HG03565 (cell line): Measurements from ENCODE around the gene LYPD4.
A peak's percentile ranks its signal among the peaks of the same experiment; 100 is the strongest.

Source experiments
- ATAC-seq: cut with Tn5 transposase; IDR thresholded peaks from one replicate; pipeline ENCODE4 v1.9.1; 2021; ENCODE audit warnings: mild to moderate bottlenecking, moderate library complexity; ENCODE audit not compliant: unreplicated experiment

Gene LYPD4

GRCh38 chr19:41844601-41845000, at the start of gene LYPD4:
Gene LYPD4, minus strand, starts transcription at chr19:41844683. Its CDS starts 5,398 bp downstream, at chr19:41839285.
- ATAC-seq, result no peak

GRCh38 chr19:41893899-41894298, 49.4 kb upstream of the LYPD4 start:
- ATAC-seq, result no peak

- no peak for ATAC-seq
Observed at GRCh38 chr19:41892173-41892902, 47.9 kb upstream of the LYPD4 start.

- no peak for ATAC-seq
Observed at GRCh38 chr19:41890936-41891335, 46.5 kb upstream of the LYPD4 start.

GRCh38 chr19:41889896-41890295, 45.4 kb upstream of the LYPD4 start:
- no peak for ATAC-seq

- ATAC-seq, result no peak
Observed at GRCh38 chr19:41888926-41889325, 44.4 kb upstream of the LYPD4 start.

GRCh38 chr19:41887711-41888382, 43.4 kb upstream of the LYPD4 start:
- ATAC-seq, result no peak

- ATAC-seq, result no peak
Observed at GRCh38 chr19:41886761-41887710, 42.6 kb upstream of the LYPD4 start.

GRCh38 chr19:41883821-41884733, 39.6 kb upstream of the LYPD4 start:
- ATAC-seq, result peak; percentile 67

GRCh38 chr19:41883463-41883820, 39.0 kb upstream of the LYPD4 start:
- ATAC-seq, result no peak

- no peak for ATAC-seq
Observed at GRCh38 chr19:41882568-41883462, 38.3 kb upstream of the LYPD4 start, which contains the start of gene ARHGEF1. Gene ARHGEF1, plus strand, starts transcription at chr19:41883184. Its CDS starts 4,899 bp downstream, at chr19:41888083.

GRCh38 chr19:41880329-41880708, 35.8 kb upstream of the LYPD4 start:
- no peak for ATAC-seq

GRCh38 chr19:41879670-41880328, 35.3 kb upstream of the LYPD4 start:
- no peak for ATAC-seq

GRCh38 chr19:41879080-41879479, 34.6 kb upstream of the LYPD4 start:
- ATAC-seq, result no peak

- ATAC-seq, result no peak
Observed at GRCh38 chr19:41877916-41878905, 33.7 kb upstream of the LYPD4 start.

- ATAC-seq, result peak; percentile 45
Observed at GRCh38 chr19:41876847-41877832, 32.7 kb upstream of the LYPD4 start, which contains the start of gene CD79A. Gene CD79A, plus strand, starts transcription at chr19:41877279. Its CDS starts 26 bp downstream, at chr19:41877305.
